Lung (tissue), 12 donors: ENCODE measurements around the gene YTHDF1. TPM values are rescaled to one million over a fixed set of nuclear protein-coding genes. Genes with fewer than 3 reads are reported as not detected.

Experiments used
- ATAC-seq: fragments of 200-7000 bp; cut with Tn5 transposase; one replicate; pipeline ENCODE4 v1.9.1; 2020; ENCODE audit warnings: moderate number of reproducible peaks; ENCODE audit not compliant: insufficient read depth, low FRiP score
- DNase-seq, 3 donors: peaks; one replicate each; pipeline ENCODE4 v3.0.0-alpha.2; 2013 to 2017
- H3K27ac ChIP-seq, 2 donors: one replicate each; pipeline ENCODE4 v1.5.1; 2013; ENCODE audit warnings: mild to moderate bottlenecking in 2 of 2, moderate library complexity in 2 of 2, control low read depth in 1 of 2, inconsistent platforms in 1 of 2, low read depth in 1 of 2, low read length in 1 of 2
- H3K27me3 ChIP-seq, 3 donors: one replicate each; pipeline ENCODE4 v1.5.1; 2013; ENCODE audit warnings: low read length in 2 of 3; ENCODE audit not compliant: control insufficient read depth in 3 of 3, insufficient read depth in 3 of 3
- H3K36me3 ChIP-seq, 4 donors: one replicate each; pipeline ENCODE4 v1.5.1; 2013; ENCODE audit warnings: low read length in 4 of 4, mild to moderate bottlenecking in 1 of 4, moderate library complexity in 1 of 4; ENCODE audit not compliant: control insufficient read depth in 4 of 4, insufficient read depth in 4 of 4
- H3K4me1 ChIP-seq, 5 donors: one replicate each; pipeline ENCODE4 v1.5.1; 2013; ENCODE audit warnings: low read length in 5 of 5, mild to moderate bottlenecking in 2 of 5, moderate library complexity in 1 of 5; ENCODE audit not compliant: control insufficient read depth in 5 of 5, insufficient read depth in 5 of 5
- H3K4me3 ChIP-seq: one replicate; pipeline ENCODE4 v1.5.1; 2013; ENCODE audit warnings: mild to moderate bottlenecking, control low read depth, moderate library complexity
- H3K9ac ChIP-seq, 2 donors: one replicate each; pipeline ENCODE4 v1.5.1; 2013; ENCODE audit warnings: low read length in 2 of 2, control low read depth in 1 of 2; ENCODE audit not compliant: insufficient read depth in 1 of 2
- H3K9me3 ChIP-seq, 4 donors: one replicate each; pipeline ENCODE4 v1.5.1; 2013; ENCODE audit warnings: low read length in 3 of 4, mild to moderate bottlenecking in 1 of 4, moderate library complexity in 1 of 4; ENCODE audit not compliant: control insufficient read depth in 4 of 4, insufficient read depth in 3 of 4
- WGBS, 2 donors: extraction: QIAGEN DNeasy Blood & Tissue Kit; methylation state at CpG; one replicate each; pipeline ENCODE4 v1.1.7; 2013; 5-methylcytosine and 5-hydroxymethylcytosine counted together
- polyA plus RNA-seq, 2 donors: library from polyadenylated mRNA; stranded (reverse); fragments of 200-250 nt; gene quantifications; one replicate each; pipeline ENCODE4 v1.2.1, GENCODE V29; 2013
- total RNA-seq, 2 donors: library from RNA; depleted of rRNA in 1 of 2; stranded (reverse); fragments of >200 nt in 1 of 2; gene quantifications; one replicate each; pipeline ENCODE4 v1.2.1, GENCODE V29; 2014 to 2021
- TF ChIP-seq, protein P1 (sequence below): IDR thresholded peaks from 2 replicates; pipeline ENCODE4 v1.5.1; 2012; ENCODE audit warnings: mild to moderate bottlenecking; ENCODE audit errors: control extremely low read depth, extremely low read depth
- donor health status: control.
- donor health status: control.
- donor health status: Bipolar disorder and iron deficiency.
- donor health status: healthy.
- donor health status: DM: yes; HTN: yes; CAD: no.

The YTHDF1 gene
- total and polyA plus RNA-seq, 4 donors = 21.9 to 33.8 (median 24.1) TPM

GRCh38 chr20:63176034-63176426 lies 39.9 kb downstream of the YTHDF1 start:
- DNase-seq = peak in 2 of 3 donors; percentile 5 to 22
- WGBS, 2 donors = 6 to 9% methylated on average over 15 of the region's 15 CpGs
- Histone ChIP-seq H3K36me3 (no peaks in the 10 kb centered on the region), H3K9me3 (peaks cover 0 to 10% (median 0%) of the 10 kb centered on the region in 4 donors), H3K9ac (no peak overlapping the region), H3K4me3 (no peak overlapping the region), H3K27me3 (peaks cover 24 to 59% (median 33%) of the 10 kb centered on the region in 3 donors), H3K27ac (no peak overlapping the region), H3K4me1 (peaks cover 0 to 22% (median 0%) of the 10 kb centered on the region in 5 donors)
- TF ChIP-seq, protein P1, sequence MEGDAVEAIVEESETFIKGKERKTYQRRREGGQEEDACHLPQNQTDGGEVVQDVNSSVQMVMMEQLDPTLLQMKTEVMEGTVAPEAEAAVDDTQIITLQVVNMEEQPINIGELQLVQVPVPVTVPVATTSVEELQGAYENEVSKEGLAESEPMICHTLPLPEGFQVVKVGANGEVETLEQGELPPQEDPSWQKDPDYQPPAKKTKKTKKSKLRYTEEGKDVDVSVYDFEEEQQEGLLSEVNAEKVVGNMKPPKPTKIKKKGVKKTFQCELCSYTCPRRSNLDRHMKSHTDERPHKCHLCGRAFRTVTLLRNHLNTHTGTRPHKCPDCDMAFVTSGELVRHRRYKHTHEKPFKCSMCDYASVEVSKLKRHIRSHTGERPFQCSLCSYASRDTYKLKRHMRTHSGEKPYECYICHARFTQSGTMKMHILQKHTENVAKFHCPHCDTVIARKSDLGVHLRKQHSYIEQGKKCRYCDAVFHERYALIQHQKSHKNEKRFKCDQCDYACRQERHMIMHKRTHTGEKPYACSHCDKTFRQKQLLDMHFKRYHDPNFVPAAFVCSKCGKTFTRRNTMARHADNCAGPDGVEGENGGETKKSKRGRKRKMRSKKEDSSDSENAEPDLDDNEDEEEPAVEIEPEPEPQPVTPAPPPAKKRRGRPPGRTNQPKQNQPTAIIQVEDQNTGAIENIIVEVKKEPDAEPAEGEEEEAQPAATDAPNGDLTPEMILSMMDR = no peak
- ATAC-seq = no peak

- H3K27ac ChIP-seq = no peak overlapping the region
- DNase-seq = no peak
- ATAC-seq = no peak
- no peak overlapping the region for H3K4me3 ChIP-seq
- H3K9me3 ChIP-seq = peaks cover 0 to 8% (median 0%) of the 10 kb centered on the region in 4 donors
- H3K9ac ChIP-seq = no peak overlapping the region
- no peaks in the 10 kb centered on the region for H3K36me3 ChIP-seq
- 4% methylated on average over 66 to 77 of the region's 77 CpGs for WGBS, 2 donors
- H3K27me3 ChIP-seq = peaks cover 24 to 56% (median 27%) of the 10 kb centered on the region in 3 donors
- H3K4me1 ChIP-seq = peaks cover 0 to 22% (median 0%) of the 10 kb centered on the region in 5 donors
- TF ChIP-seq, protein P1 = no peak
Observed at GRCh38 chr20:63175038-63175895, 40.7 kb downstream of the YTHDF1 start.

GRCh38 chr20:63174309-63175037 lies 41.5 kb downstream of the YTHDF1 start:
- no peak overlapping the region for H3K9ac ChIP-seq
- DNase-seq (no peak), ATAC-seq (no peak)
- H3K27me3 ChIP-seq = peaks cover 19 to 56% (median 24%) of the 10 kb centered on the region in 3 donors
- WGBS, 2 donors = 10 to 14% methylated on average over 11 to 16 of the region's 16 CpGs
- H3K9me3 ChIP-seq = peaks cover 0 to 8% (median 0%) of the 10 kb centered on the region in 4 donors
- TF ChIP-seq, protein P1 = no peak
- H3K36me3 ChIP-seq = no peaks in the 10 kb centered on the region
- peaks cover 0 to 22% (median 0%) of the 10 kb centered on the region in 5 donors for H3K4me1 ChIP-seq
- H3K27ac ChIP-seq = no peak overlapping the region
- H3K4me3 ChIP-seq = no peak overlapping the region
